ENCODE data around the gene KDM4C.

KDM4C gene

DNA sequence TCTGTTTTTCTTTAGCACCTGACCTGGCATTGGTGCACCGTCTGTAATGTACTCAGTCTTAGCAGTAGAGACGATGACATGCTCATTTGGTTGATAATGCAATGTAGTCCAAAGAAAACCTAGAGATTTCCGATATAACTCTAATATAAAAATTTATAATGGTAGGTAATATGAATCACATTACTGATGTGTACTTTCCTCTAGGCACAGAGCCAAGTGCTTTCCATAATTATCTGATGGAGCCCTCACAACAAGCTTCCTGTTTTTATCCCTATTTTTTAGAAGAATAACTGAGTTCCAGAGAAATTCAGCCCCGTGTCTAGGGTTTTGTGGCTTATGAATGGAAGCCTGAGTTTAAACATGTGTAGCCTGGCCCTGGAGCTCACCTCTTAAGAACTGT is 53.7 kb downstream of the KDM4C start:
- no peak for DNase-seq

DNA sequence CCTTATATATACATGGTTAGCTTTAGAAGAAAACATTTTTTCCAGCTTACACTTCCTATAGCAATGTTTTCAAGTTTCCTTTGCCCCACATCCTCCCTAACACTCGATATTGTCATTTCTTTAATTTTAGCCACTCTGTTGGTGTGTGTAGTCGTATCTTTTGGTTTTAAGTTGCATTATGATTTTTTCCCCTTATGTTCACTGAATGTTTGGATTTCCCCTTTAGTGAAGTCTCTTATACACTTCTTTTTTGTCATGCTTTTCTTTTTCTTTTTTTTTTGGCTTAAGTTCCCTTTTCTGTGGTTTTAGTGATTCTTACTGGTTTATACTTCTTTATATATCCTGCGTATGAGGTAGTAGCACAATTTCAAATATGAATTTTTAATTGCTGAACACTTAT is 58.8 kb downstream of the KDM4C start:
- DNase-seq = no peak

DNA sequence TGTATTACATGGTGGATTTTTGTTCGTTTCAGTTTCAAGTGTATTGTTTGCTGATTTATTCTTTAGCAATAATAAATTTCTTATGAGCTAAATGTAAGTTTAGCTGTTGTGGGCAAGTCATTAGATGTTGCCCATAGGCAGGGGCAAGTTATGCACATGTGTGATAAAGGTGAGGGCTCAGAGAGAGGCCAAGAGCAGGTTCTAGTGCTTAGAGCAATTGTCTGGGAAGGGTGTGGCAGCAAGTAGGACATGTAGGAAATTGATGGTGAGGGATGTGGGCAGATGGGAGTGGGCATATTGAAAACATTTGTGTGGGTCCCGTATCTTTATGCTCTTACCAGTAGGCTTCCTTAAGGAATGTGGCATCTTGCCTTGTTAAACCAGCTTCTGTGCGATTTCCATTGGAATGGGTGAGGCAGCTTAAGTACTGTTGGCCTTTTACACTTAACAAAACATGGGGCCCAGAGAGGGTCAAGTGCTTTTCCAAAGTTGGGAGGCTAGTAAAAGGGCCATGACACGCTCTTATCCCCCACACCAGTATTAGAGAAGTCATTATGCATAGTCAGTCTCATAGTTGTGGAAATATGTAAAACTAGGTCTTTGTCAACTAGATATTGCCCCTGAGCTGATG is 60.6 kb downstream of the KDM4C start:
- no peak for DNase-seq

DNA sequence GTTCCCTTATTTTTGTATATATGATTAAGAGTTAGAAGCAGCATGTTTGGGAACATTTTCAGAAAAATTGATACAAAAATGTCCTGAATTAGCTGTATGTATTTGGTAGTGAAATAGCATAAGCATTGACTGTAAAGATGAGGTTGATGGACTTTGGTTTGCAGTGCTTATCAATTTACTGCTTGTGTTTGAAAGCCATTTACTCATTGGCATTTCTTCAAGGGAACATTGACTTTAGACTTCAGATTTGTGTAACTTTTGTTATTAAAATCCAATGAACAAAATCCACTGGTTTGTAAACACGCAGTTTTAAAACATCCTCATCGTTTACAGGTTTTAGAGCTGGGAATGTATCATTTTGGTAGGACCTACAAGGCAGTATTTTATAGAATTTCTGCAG is 61.3 kb downstream of the KDM4C start:
- no peak for DNase-seq

DNA sequence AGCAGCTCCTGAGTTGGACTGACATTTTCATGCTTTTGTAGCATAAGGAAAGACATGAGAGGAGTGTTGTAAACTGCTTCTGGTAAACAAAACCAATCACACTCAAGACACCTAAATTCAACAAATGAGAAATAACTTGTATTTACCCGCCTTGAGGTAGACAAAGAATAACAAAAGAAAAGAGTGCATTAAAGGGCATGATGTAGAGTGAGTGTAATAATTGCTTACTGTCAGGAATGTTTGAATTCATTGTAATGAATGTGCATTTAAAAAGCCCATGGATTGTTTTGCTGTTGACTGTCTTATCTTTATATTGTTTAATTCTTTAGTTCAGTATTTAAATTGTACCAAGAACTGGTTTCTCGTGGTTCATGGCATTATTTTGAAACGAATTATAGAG is 61.8 kb downstream of the KDM4C start:
- no peak for DNase-seq

DNA sequence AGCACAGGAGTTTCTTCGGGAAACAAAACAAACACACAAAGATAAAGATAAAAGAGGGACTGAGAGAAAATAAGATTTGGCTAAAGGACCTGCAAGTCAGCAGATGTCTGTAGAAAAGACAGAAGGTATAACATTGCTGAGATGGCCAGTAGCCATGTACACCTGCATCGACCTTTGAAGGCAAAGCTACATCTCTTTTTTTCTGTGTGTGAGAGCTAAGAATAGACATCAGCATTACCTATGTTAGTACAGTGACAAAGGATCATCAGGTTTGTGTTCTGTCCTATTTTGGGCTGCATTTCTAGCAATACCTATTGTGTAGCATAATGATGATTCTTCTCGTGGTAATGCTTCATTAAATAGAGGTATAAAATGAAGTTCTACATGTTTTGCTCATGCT is 64.9 kb downstream of the KDM4C start:
- no peak for DNase-seq

DNA sequence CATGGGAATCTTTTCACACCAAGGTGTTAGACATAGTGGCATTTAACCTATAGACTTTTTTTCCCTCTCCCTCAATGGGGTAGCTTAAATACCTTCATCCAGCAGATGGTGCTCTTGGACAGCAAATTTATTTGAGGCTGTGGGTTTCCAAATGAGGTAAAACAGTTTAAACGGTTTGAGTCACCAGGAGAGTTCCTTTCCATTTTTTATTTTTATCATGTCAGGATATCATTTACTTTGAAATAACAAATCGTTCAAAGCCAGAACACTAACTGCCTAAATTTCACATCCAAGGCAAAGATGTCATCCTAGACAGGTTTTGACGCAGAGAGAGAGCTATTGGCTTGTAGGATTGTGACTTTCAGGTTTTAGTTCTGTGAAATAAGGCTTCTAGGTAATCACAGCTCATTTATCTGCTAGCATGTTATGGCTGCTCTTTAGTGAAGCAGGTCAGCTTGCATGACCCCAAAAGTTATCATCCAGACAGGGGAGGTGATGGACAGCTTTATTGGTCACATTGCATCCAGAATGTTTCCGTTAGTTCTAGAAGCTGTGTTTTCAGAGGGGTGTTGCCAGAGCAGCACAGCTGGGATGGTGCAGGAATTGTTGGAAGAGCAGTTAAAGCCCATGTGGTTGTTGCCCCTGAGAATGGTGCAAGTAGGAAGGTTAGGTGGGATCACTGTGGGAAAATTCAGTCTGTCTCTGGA is 69.8 kb downstream of the KDM4C start:
- DNase-seq = peak; percentile 15

DNA sequence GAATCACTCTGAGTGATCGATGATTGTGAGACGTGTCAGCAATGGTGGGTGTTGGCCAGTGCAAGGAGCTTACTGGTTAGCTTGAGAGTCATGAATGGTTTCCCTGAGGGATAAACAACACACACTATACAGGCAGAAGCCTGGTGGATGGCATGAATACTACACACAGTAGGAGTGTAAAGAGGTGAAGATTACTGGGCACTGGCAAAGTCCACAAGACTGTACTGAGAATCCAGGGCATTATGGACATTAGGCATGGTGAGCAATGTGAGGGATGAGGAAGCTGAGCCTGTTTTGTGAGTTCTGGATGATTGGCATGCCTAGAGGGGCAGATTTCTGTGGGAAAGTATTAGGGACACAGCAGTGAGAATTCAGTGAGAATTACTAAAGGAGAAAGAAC is 71.3 kb downstream of the KDM4C start:
- no peak for DNase-seq

DNA sequence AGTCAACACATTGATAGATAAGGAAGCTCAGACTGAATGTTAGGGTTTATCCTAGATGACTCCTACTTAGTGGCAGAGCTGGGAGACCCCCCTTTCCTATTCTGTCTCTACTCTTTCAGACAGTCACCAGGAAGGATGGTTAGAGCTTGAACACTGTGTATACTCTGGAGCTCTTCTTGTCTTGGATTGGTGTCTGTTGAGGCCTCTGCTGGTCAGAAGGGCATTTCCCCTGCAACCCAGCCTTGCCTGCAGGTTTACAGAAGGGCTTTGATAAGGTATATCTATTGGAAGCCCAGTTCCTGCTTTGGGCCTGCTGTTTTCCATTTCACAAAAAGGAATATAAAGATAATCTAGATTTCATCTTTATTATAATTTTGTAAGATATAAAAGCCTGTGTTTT is 71.8 kb downstream of the KDM4C start:
- DNase-seq = no peak

DNA sequence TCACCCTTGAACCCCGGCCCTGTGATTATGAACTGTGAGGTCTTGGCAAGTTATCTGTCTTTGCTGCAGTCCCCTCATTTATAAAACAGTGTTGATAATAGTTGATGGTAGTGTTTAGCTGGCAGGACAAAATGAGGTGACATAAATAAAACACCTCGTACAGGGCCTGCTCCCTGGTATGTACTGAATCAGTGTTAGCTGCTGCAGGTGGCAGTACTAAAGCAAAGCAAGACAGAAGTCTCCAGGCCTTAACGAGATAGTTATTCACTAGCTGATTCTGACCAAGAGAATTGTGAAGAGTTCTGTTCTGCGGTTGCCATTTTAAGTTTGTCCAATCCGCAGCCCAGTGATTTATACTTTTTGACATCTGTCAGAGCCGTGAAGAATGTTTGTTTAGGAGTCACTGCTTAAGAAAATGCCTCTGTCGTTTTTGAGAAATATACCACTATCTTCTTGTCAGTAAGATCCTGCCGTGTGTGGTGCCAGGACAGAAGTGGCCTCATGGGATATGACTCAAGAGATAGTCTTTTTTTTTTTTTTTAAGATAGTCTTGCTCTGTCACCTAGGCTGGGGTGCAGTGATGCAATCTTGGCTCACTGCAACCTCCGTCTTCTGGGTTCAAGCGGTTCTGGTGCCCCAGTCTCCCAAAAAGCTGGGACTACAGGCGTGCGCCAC is 75.9 kb downstream of the KDM4C start:
- no peak for DNase-seq

DNA sequence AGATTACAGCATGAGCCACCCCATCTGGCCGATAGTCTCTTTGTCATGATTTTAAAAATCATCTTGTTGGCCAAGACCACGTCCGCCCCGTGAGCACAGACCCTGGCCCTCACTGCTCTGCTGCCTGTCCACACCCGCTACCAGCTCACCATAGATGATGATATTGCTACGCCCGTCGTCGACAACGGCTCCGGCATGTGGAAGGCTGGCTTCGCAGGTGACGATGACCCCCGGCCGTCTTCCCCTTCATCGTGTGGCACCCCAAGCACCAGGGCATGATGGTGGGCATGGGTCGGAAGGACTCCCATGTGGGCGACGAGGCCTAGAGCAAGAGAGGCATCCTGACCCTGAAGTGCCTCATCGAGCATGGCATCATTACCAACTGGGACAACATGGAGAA is 76.5 kb downstream of the KDM4C start:
- DNase-seq = no peak

DNA sequence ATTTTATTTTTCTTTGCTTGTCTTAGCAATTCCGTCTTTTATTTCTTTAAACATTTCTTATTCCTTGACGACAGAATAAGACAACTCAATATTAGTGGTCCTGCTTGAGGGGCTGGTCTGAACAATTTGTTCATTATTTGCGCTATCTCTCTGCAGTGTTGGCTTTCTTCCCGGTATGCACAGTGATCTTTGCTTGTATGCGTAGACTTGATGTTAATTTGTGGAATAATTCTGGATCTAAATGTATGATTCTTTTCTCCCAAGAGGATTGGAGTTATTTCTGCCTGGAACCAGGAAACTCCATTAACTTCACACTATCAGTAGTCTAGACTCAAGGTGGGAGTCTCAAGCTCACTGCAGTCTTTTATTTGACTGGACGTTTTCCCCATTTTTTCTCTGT is 80.4 kb downstream of the KDM4C start:
- DNase-seq = no peak

DNA sequence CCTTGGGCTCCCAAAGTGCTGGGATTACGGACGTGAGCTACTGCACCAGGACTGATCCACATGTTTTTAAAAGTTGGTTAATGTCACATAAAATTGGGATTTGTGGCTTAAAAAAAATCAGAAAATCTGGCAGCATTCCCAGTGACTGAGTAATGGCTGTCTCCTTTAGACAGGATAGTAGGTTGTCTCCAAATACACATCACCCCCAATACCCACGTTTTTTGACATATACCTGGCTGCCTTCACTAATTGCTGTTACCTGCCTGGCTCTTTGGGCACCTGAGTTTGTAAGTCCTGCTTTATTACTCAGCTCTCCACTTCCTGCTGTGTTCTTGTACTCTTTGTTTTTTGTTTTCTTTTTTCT is 84.8 kb downstream of the KDM4C start:
- DNase-seq = no peak

DNA sequence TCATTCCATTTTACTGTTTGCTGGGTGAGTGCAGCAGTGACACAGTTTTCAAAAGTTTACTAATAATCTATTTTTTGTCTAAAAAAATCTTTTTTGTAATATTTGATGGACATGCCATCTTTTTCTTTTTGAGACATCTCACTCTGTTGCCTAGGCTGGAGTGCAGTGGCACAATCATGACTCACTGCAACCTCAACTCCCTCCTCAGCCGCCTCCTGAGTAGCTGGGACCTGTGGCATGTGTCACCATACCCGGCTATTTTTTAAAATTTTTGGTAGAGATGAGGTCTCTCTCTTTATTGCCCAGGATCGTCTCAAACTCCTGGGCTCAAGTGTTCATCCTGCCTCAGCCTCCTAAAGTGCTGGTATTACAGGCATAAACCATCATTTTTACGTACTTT is 86.0 kb downstream of the KDM4C start:
- no peak for DNase-seq

DNA sequence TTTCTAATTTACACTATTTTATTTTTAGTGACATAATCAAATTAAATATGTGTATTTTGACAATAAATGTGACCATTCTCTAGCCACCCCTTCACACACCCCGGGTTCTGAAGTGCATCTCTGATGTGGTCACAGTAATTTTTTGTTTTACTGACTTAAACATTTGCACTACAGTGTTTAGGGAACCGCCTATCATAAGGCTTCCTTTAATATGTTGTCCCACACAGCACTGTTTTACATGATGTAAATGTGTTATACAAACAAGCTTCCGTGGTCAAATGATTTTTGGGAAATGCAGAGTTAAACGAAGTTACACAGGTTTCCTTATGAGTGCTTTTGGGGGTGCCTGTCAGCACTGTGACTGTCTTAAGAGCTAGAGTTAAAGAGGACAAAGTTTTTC is 86.5 kb downstream of the KDM4C start:
- DNase-seq = no peak

DNA sequence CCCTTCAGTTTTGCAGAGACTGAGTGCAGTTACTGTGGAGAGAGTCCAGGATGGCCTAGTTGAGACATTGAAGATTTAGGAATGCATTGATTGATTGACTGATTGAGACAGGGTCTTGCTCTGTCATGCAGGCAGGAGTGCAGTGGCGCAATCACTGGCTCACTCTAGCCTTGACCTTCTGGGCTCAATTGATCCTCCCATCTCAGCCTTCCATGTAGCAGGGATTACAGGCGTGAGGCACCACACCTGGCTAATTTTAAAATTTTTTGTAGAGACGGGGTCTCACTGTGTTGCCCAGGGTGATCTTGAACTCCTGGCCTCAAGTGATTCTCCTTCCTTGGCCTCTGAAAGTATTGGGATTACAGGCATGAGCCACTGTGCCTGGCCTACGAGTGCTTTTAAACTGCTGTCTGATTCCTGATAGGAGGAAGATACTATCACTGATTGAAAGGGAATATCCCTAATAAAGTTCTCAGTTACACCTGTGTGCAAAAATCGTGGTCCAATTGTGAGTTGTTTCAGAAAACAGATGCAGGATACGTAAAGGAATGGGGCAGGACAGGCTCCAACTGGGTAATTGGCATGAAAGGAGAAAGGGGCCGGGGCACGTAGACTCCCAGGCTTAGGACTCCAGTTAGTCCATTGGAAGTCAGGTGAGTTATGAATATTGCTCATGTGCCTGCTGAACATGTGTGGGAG is 87.5 kb downstream of the KDM4C start:
- no peak for DNase-seq

DNA sequence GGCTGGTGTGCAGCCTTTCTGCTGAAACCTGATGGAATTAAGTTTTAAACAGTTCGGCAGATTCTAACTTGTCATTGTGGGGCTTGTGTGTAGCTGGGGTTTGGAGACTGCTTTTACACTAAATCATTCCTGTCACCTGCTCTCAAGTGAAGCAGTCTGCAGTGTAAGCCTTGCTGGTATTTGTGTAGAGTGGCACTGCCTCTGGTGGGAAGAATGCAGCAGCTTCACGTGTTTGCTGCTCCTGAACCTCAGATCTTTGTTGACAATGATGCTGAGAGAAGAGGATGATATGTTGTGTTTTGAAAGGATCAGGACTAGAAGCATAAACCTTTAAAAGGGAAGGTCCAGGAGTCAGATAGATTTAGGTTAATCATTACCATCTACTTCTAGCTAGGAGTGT is 88.1 kb downstream of the KDM4C start:
- no peak for DNase-seq

DNA sequence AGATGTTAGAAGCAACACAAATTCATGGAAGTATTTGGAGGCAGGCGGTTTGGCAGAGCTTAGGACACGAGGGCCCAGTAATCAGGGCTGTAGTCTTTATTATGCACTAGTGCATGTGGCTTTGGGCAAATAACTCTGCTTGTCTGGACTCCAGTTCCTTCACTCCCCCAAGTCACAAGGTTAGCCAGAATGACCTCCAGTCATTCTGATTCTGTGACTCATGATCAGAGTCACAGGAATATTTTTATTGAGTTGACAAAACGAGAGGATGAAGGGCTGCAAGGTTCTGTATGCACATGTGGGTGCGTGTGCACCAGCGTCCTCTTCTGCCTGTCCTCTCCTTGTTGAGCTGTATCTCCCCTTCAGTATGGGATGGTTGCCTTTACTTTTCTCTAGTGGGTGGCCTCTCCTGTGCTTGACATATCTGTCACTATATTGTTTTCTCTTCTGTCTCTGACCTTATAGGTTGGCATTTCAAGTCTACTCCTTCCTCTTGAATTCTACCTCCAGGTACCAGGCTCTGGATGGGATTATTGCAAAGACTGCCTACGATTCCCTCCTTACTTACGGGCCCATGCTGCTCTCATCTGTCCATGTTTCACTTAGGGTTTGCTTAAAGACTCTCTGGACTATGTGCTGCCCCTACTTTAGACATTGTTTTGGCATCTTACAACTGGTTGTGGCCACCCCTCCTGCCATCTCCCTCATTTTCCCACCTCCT is 94.6 kb downstream of the KDM4C start:
- no peak for DNase-seq

DNA sequence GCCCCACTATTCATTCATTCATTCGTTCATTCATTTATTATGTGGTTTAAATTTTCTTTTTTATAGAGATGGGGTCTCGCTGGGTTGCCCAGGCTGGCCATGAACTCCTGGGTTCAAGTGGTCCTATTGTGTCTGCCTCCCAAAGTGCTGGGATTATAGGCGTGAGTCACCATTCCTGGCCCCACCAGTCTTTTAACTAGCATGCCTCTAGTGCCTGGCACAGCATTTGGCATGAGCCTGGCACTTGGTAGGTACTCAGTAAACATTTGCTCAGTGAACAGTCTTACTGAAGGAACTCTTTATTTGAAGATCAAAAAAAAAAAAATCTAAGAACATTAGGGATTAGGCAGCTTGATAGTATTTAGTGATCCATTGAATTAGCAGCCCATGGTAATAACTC is 98.1 kb downstream of the KDM4C start:
- no peak for DNase-seq

DNA sequence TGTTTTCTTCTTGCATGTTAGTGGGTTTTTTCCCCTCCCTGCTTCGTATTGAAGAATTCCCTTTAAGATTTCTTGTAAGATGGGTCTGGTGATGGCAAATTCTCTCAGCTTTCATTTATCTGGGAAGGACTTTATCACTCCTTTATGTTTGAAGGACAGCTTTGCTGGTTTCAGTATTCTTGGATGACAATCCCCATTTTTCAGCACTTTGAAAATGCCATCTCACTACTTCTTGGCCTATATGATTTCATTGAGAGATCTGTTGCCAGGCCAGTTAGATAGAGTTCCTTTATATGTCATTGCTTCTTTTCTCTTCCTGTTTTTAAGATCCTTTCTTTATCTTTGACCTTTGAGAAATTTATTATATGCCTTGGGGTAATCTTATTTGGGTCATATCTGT is 106.3 kb downstream of the KDM4C start:
- DNase-seq = no peak

DNA sequence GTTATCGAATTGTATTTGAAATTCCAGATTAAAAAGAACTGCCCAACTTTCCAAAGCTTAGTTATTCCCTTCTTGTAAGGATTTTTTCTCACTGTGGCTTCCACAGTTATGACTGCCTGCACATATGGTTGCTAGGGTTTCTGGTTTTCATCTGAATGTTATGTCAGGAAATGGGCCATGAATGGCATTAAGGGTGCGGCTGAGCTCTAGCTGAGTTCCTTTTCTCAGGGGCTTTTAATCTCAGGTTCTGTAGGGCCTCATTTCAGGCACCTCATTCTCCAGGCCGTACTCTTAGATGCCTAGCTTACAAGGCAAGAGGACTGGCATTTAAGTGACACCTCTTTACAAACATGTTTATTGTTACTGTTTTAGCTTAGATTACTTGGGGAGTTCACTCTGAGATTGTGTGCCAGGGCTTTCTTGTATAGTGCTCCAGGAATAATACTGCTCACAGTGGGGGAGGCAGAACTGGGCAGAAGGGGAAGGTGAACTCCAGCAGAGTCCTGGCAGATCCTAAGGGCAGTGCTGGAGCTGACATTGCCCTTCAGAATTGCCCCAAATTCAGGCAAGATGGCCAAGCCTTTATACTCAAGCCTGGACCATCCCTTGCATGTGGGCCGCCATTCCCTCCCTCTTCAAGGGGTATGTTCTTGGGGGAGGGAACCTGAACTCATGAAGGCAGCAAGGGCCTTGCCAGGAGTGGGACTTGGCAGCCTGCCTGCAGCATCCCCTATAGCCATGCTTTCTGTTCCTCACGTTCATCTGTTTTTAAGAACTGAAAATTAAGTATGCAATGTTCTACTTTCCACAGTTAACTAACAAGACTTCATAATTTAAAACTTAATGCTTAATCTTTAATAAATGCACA is 111.5 kb downstream of the KDM4C start:
- DNase-seq = no peak

DNA sequence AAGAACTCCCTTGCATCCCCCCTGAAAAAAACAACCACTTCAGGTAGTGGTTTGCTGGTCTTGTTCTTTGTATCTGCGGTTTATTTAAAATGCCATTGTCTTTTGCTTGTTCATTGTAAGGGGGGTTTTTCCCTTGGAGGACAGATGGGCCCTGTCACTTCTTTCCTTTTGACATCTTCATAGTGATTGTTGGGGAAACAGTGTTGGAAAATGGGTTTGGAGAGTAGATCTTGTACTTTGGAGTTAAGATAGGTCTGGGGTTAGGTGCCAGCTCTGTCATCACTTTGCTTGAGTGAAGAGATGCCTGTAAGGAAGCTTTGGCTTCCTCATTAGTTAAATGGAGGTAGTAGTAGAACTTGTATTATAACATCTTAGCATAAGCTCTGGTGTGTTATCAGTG is 112.4 kb downstream of the KDM4C start:
- no peak for DNase-seq
